ENCODE data around the gene POLR2C. TPM values are rescaled to one million over a fixed set of nuclear protein-coding genes. Genes with fewer than 3 reads are reported as not detected.

The POLR2C gene
- total RNA-seq, 1 donor from 2014 or later: 56.6 TPM

DNA sequence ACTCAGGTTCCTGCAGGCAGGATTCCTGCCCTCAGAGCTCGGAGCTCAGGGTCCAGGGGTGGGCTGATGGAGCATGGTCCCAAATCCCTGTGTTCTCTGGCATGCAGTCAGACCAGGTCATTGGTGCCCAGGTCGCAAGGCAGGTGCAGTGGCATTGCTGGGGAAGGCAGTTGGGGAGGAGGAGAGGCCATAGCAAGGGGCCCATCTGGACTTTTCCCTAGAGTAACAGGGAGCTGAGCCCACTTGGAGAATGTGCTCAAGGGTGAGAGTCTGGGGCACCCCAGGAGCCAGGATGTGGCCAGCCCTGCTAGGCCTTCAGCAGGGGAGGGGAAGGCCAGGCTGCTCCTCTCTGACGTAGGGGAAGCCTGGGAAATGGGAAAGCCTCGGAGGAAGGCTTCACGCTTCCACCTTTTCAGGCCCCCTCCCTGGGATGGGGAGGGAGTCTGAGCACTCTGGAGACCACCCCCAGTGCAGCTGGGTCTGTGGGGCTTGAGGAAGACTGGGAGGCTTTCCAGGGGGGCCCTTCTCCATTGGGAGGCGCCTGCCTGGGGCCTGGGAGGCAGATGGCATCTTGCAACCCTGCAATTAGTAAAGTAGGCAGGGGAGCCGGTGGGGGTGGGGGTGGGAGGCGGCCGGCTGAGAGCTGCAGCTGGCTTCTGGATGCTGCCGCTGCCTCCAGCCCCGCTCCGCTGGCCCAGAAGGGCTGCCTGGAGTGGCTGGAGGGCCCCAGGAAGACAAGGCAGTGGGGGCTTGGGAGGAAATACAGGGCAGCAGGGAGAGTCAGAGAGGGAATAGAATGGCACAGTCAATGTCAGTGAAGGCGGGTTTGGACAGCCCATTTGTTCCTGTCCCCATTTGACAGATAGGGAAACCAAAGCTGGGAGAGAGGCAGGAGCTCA lies 44.9 kb downstream of the POLR2C start:
- no peak for ATAC-seq (ENCODE audit: low read depth)

DNA sequence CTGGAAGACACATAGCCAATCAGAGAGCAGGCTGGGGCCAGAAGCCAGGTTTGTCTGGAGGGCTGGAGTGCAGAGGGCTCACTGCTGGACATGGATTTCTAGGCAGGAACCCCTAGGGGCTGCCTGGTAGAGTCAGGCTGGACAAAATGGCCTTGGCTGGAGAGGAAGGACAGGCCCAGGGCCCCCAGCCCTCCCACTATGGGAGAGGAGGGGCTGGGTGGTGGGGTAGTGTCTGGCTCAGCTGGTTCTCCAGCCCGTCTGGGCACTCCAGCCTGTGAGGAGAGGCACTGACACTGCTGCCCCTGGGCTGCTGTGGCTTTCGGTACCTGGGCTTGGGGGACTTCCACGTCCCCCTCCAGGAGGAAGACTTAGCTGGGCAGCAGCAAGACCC lies 45.6 kb downstream of the POLR2C start:
- ATAC-seq (ENCODE audit: low read depth) (no peak), DNase-seq (no peak)
- Mint-ChIP-seq H3K27ac (no peak overlapping the region), H3K27me3 (peaks cover 18% of the 10 kb centered on the region), H3K36me3 (ENCODE audit: low read depth) (peaks cover 11% of the 10 kb centered on the region), H3K4me1 (no peaks in the 10 kb centered on the region), H3K9me3 (no peaks in the 10 kb centered on the region), H3K4me3 (no peak overlapping the region)
- ChIA-PET CTCF (no interaction called here), POLR2A (no interaction called here)
- intact Hi-C loops (cut with micrococcal nuclease): no loop called here
- TF ChIP-seq, protein P1, sequence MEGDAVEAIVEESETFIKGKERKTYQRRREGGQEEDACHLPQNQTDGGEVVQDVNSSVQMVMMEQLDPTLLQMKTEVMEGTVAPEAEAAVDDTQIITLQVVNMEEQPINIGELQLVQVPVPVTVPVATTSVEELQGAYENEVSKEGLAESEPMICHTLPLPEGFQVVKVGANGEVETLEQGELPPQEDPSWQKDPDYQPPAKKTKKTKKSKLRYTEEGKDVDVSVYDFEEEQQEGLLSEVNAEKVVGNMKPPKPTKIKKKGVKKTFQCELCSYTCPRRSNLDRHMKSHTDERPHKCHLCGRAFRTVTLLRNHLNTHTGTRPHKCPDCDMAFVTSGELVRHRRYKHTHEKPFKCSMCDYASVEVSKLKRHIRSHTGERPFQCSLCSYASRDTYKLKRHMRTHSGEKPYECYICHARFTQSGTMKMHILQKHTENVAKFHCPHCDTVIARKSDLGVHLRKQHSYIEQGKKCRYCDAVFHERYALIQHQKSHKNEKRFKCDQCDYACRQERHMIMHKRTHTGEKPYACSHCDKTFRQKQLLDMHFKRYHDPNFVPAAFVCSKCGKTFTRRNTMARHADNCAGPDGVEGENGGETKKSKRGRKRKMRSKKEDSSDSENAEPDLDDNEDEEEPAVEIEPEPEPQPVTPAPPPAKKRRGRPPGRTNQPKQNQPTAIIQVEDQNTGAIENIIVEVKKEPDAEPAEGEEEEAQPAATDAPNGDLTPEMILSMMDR (IDR thresholded peaks at IDR 0.05): no peak

More for the DNA sequence above, 44.9 kb downstream of the POLR2C start:
- TF ChIP-seq, protein P1 (IDR thresholded peaks at IDR 0.05): no peak
- Mint-ChIP-seq H3K27ac (no peak overlapping the region), H3K9me3 (no peaks in the 10 kb centered on the region), H3K4me3 (no peak overlapping the region), H3K36me3 (ENCODE audit: low read depth) (peaks cover 8% of the 10 kb centered on the region), H3K27me3 (peaks cover 20% of the 10 kb centered on the region), H3K4me1 (no peaks in the 10 kb centered on the region)
- no peak for DNase-seq
- intact Hi-C loops (cut with micrococcal nuclease): no loop called here
- POLR2A ChIA-PET: no interaction called here
- CTCF ChIA-PET: no interaction called here

DNA sequence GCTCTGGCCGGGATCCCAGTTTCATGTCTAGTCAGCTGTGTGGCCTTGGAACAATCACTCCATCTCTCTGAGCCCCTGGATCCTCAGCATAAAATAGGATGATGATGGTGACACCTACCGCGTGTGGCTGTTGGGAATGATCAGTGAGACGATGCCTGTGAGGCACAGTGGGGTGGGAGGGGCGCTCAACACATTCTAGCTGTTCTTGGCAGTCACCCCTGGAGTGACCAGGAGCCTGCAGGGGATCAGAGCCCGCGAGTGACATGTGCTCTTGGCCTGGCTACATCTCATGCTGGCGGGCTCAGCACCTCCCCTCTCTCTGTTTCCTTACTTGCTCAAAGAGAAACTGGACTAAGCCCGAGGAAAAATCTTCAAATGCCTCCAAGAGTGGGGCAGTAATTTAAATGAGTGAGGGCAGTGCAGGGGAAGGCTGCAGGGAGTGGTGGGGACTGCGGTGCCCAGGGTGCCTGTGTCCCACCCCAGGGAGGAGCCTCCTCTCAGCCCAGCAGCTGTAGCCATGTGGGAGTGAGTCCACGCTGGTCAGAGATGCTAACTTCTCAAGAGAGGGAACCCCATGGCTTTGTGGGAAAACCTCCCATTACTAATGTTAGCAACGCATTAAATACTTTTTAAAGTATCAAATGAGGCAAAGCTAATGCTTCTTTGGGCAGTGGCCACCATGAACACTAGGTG lies 46.9 kb downstream of the POLR2C start:
- TF ChIP-seq, protein P1 (IDR thresholded peaks at IDR 0.05): no peak
- intact Hi-C loops (cut with micrococcal nuclease): no loop called here
- CTCF ChIA-PET: no interaction called here
- Mint-ChIP-seq H3K27me3 (peaks cover 18% of the 10 kb centered on the region), H3K4me1 (no peaks in the 10 kb centered on the region), H3K9me3 (no peaks in the 10 kb centered on the region), H3K36me3 (ENCODE audit: low read depth) (peaks cover 25% of the 10 kb centered on the region), H3K4me3 (no peak overlapping the region), H3K27ac (no peak overlapping the region)
- POLR2A ChIA-PET: no interaction called here
- DNase-seq: no peak
- ATAC-seq (ENCODE audit: low read depth): no peak

DNA sequence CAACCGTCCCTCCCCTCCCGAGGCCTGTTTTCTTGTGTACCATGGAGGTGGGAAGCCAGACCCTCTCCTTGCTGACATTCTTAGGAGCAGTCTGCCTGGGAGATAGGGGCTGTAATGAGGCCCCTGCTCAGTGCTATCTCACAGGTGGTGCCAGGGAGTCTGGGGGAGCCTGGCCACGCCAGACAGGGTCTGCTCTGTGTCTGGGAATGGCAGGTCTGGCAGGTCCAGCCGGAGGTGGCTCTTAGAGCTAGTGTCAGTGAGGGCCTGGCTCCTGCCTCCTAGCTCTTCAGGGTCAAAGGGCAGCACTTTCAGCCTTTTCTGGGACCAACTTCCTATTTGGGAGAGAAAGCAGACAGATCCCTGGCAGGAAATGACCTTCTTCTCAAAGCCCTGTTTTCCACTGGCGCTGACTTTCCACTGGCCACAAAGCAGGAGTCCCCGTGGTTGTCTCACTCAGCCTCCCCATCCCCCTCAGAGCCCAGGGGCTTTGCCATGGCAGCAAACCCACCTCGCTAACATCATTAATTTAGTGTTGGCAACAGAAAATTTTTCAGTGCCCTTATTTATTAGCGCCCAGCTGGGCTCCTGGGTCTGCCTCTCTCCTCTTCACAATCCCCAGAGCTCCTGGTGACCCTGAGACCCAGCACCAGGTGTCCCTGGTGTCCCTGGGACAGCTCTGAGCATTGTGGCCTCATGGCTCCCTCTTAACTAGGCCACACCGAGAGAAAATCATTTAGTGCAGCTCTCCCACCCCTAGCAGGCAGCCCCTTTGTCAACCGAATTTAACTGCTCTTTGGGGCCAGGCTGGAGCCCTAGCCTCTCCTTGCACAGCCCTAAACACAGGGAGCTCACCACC lies 47.8 kb downstream of the POLR2C start:
- H3K27me3 Mint-ChIP-seq: peaks cover 15% of the 10 kb centered on the region
- no peak overlapping the region for H3K27ac Mint-ChIP-seq
- H3K4me3 Mint-ChIP-seq: no peak overlapping the region
- H3K36me3 Mint-ChIP-seq (ENCODE audit: low read depth): peaks cover 28% of the 10 kb centered on the region
- TF ChIP-seq, protein P1 (IDR thresholded peaks at IDR 0.05): no peak
- POLR2A ChIA-PET: interaction anchor here (0.7 kb wide), 1 partner anchor 17 kb away, joined by 4 read pairs; no protein-coding TSS in a partner anchor
- no peaks in the 10 kb centered on the region for H3K4me1 Mint-ChIP-seq
- CTCF ChIA-PET: interaction anchor here (0.7 kb wide), 1 partner anchor 10 kb away, joined by 3 read pairs; no protein-coding TSS in a partner anchor
- H3K9me3 Mint-ChIP-seq: no peaks in the 10 kb centered on the region
- intact Hi-C loops (cut with micrococcal nuclease): no loop called here
- ATAC-seq (ENCODE audit: low read depth): no peak
- DNase-seq: no peak
